Activated CD8-positive, alpha-beta memory T cell treated with anti-CD3 and anti-CD28 coated beads for 36 hours (primary cell): ENCODE results near the gene AP1G2. TPM values are rescaled to one million over a fixed set of nuclear protein-coding genes. Genes with fewer than 3 reads are reported as not detected.
"Not testable (repeated sequence)": the region's sequence is repeated elsewhere in the genome, so short reads cannot be mapped to it uniquely, and the experiment has no call there.

Experiments used
- CTCF ChIA-PET: fragments of 350-600 bp; sonication (Branson Sonifier 250); formaldehyde crosslinking; loops from one replicate; lab custom pipeline; 2021; ENCODE audit warnings: antibody characterized with exemption; lab: Charles Lee
- POLR2A ChIA-PET: fragments of 350-600 bp; sonication (Branson Sonifier 250); formaldehyde crosslinking; loops from one replicate; lab custom pipeline; 2021; ENCODE audit warnings: antibody characterized with exemption; lab: Charles Lee
- total RNA-seq, 2 experiments: library from RNA; stranded (reverse); gene quantifications; one replicate each; pipeline ENCODE4 v1.2.3, GENCODE V29; 2021

The AP1G2 gene
- total RNA-seq, 2 experiments from 2014 or later: 135 to 136 TPM

GRCh38 chr14:23602181-23603095 is 34.8 kb upstream of the AP1G2 start:
- ChIA-PET POLR2A (no interaction called here), CTCF (interaction anchor here (0.7 to 1.5 kb wide), 2 partner anchors 29 kb away, joined by 3 to 7 read pairs; no protein-coding TSS in a partner anchor)

- CTCF ChIA-PET: no interaction called here
- POLR2A ChIA-PET: no interaction called here
Measured at GRCh38 chr14:23601845-23602180, 34.2 kb upstream of the AP1G2 start.

GRCh38 chr14:23601424-23601823 is 33.8 kb upstream of the AP1G2 start:
- CTCF ChIA-PET: no interaction called here
- POLR2A ChIA-PET: no interaction called here

- CTCF ChIA-PET: no interaction called here
- POLR2A ChIA-PET: no interaction called here
Measured at GRCh38 chr14:23600806-23601205, 33.2 kb upstream of the AP1G2 start.

- POLR2A ChIA-PET: no interaction called here
- CTCF ChIA-PET: no interaction called here
Measured at GRCh38 chr14:23600322-23600707, 32.7 kb upstream of the AP1G2 start.

- CTCF ChIA-PET: interaction anchor here (1.5 kb wide), 1 partner anchor 38 kb away, joined by 4 read pairs; no protein-coding TSS in a partner anchor
- POLR2A ChIA-PET: not testable (repeated sequence)
Measured at GRCh38 chr14:23594191-23594590, 26.6 kb upstream of the AP1G2 start.

GRCh38 chr14:23590198-23590597 is 22.6 kb upstream of the AP1G2 start:
- CTCF ChIA-PET: interaction anchor here (1.1 to 3.6 kb wide), 2 partner anchors 42 to 341 kb away, joined by 3 to 33 read pairs; no protein-coding TSS in a partner anchor
- POLR2A ChIA-PET: interaction anchor here (0.7 kb wide), 1 partner anchor 93 kb away, joined by 6 read pairs; no protein-coding TSS in a partner anchor

- POLR2A ChIA-PET: interaction anchor here (1.3 kb wide), 1 partner anchor 17 kb away, joined by 4 read pairs; no protein-coding TSS in a partner anchor
- CTCF ChIA-PET: interaction anchor here (0.9 to 3.6 kb wide), 11 partner anchors 14 to 340 kb away, joined by 3 to 33 read pairs (median 3); no protein-coding TSS in a partner anchor
Measured at GRCh38 chr14:23589606-23590005, 22.0 kb upstream of the AP1G2 start.

GRCh38 chr14:23588884-23589598 is 21.4 kb upstream of the AP1G2 start:
- CTCF ChIA-PET: interaction anchor here (0.6 to 3.6 kb wide), 15 partner anchors 14 to 341 kb away, joined by 3 to 33 read pairs (median 3); no protein-coding TSS in a partner anchor
- POLR2A ChIA-PET: interaction anchor here (1.3 kb wide), 1 partner anchor 17 kb away, joined by 4 read pairs; no protein-coding TSS in a partner anchor

GRCh38 chr14:23584527-23585203 is 17.1 kb upstream of the AP1G2 start:
- CTCF ChIA-PET, POLR2A ChIA-PET: not testable (repeated sequence)

GRCh38 chr14:23583761-23584526 is 16.4 kb upstream of the AP1G2 start:
- POLR2A ChIA-PET, CTCF ChIA-PET: not testable (repeated sequence)

- ChIA-PET POLR2A (no interaction called here), CTCF (no interaction called here)
Measured at GRCh38 chr14:23582906-23583760, 15.5 kb upstream of the AP1G2 start.

- ChIA-PET CTCF (interaction anchor here (1.0 kb wide), 1 partner anchor 19 kb away, joined by 3 read pairs; no protein-coding TSS in a partner anchor), POLR2A (no interaction called here)
Measured at GRCh38 chr14:23580948-23581281, 13.3 kb upstream of the AP1G2 start.

- ChIA-PET CTCF (interaction anchor here (0.5 kb wide), 1 partner anchor 580 kb away, joined by 4 read pairs; no protein-coding TSS in a partner anchor), POLR2A (no interaction called here)
Measured at GRCh38 chr14:23580152-23580926, 12.7 kb upstream of the AP1G2 start.

GRCh38 chr14:23579739-23580138 is 12.1 kb upstream of the AP1G2 start:
- POLR2A ChIA-PET: no interaction called here
- CTCF ChIA-PET: interaction anchor here (0.5 kb wide), 1 partner anchor 579 kb away, joined by 4 read pairs; no protein-coding TSS in a partner anchor

- POLR2A ChIA-PET: no interaction called here
- CTCF ChIA-PET: no interaction called here
Measured at GRCh38 chr14:23579311-23579630, 11.7 kb upstream of the AP1G2 start.
